Measurements from ENCODE around the gene AOC2.

DNA sequence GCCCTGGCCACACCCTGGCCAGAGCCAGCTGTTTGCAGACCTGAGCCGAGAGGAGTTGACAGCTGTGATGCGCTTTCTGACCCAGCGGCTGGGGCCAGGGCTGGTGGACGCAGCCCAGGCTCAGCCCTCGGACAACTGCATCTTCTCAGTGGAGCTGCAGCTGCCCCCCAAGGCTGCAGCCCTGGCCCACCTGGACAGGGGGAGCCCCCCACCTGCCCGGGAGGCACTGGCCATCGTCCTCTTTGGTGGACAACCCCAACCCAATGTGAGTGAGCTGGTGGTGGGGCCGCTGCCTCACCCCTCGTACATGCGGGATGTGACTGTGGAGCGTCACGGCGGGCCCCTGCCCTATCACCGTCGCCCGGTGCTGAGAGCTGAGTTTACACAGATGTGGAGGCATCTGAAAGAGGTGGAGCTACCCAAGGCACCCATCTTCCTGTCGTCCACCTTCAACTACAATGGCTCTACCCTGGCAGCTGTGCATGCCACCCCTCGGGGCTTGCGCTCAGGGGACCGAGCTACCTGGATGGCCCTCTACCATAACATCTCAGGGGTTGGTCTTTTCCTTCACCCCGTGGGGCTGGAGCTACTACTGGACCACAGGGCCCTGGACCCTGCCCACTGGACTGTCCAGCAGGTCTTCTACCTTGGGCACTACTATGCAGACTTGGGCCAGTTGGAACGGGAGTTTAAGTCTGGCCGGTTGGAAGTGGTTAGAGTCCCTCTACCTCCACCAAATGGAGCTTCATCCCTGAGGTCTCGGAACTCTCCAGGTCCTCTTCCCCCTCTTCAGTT is 578 bp downstream of the AOC2 start:
- no peak for TF ChIP-seq POLR2A (IDR thresholded peaks at IDR 0.05)
- TF ChIP-seq, protein P1, sequence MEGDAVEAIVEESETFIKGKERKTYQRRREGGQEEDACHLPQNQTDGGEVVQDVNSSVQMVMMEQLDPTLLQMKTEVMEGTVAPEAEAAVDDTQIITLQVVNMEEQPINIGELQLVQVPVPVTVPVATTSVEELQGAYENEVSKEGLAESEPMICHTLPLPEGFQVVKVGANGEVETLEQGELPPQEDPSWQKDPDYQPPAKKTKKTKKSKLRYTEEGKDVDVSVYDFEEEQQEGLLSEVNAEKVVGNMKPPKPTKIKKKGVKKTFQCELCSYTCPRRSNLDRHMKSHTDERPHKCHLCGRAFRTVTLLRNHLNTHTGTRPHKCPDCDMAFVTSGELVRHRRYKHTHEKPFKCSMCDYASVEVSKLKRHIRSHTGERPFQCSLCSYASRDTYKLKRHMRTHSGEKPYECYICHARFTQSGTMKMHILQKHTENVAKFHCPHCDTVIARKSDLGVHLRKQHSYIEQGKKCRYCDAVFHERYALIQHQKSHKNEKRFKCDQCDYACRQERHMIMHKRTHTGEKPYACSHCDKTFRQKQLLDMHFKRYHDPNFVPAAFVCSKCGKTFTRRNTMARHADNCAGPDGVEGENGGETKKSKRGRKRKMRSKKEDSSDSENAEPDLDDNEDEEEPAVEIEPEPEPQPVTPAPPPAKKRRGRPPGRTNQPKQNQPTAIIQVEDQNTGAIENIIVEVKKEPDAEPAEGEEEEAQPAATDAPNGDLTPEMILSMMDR (IDR thresholded peaks at IDR 0.05) = no peak
